K562 (cell line): ENCODE data around the gene LSR. TPM values are rescaled to one million over a fixed set of nuclear protein-coding genes. Genes with fewer than 3 reads are reported as not detected.

Experiments used
- E2F3 ChIP-seq: fragments of 250-450 bp; sonication (Bioruptor Pico); IDR thresholded peaks from 2 replicates; pipeline ENCODE4 v1.4.0; 2020; ENCODE audit warnings: mild to moderate bottlenecking
- ESRRA ChIP-seq: fragments of 450-650 bp; IDR thresholded peaks from 2 replicates; pipeline ENCODE4 v1.6.1; 2014; ENCODE audit warnings: low read depth, mild to moderate bottlenecking, moderate library complexity, borderline replicate concordance
- GATAD2A ChIP-seq: fragments of 450-650 bp; IDR thresholded peaks from 2 replicates; pipeline ENCODE4 v1.6.1; 2017
- MEIS2 ChIP-seq: fragments of 450-650 bp; IDR thresholded peaks from 2 replicates; pipeline ENCODE4 v1.6.1; 2014; ENCODE audit warnings: mild to moderate bottlenecking; ENCODE audit not compliant: partially characterized antibody
- MLLT1 ChIP-seq, 2 experiments: fragments of 450-650 bp; IDR thresholded peaks; 2 replicates each; pipeline ENCODE4 v1.6.1; 2016
- PHB ChIP-seq: fragments of 250-450 bp; sonication (Bioruptor Pico); IDR thresholded peaks from 2 replicates; pipeline ENCODE4 v1.5.0; 2021
- PTTG1 ChIP-seq: fragments of 450-650 bp; IDR thresholded peaks from 2 replicates; pipeline ENCODE4 v1.6.1; 2016; ENCODE audit warnings: low read depth, mild to moderate bottlenecking, missing genetic modification characterization, missing compliant biosample characterization
- RAD51 ChIP-seq: fragments of 450-650 bp; IDR thresholded peaks from 2 replicates; pipeline ENCODE4 v1.7.1; 2016; ENCODE audit warnings: low read depth, mild to moderate bottlenecking, borderline replicate concordance
- RNF2 ChIP-seq: sonication (generic); IDR thresholded peaks from 2 replicates; pipeline ENCODE4 v1.6.1; 2016
- SFPQ ChIP-seq: fragments of 200-400 bp; formaldehyde crosslinking; IDR thresholded peaks from 2 replicates; pipeline ENCODE4 v1.6.1; 2017; ENCODE audit warnings: mild to moderate bottlenecking, low read depth, low read length, moderate library complexity
- SRSF7 ChIP-seq: fragments of 200-400 bp; formaldehyde crosslinking; optimal IDR thresholded peaks from 2 replicates; pipeline ENCODE3; 2017; ENCODE audit warnings: mild to moderate bottlenecking, low read depth, low read length
- TBP ChIP-seq: optimal IDR thresholded peaks from 2 replicates; pipeline ENCODE3; 2011; ENCODE audit warnings: low read depth, low read length, improper control_type of control experiment
- THAP12 ChIP-seq: fragments of 250-450 bp; sonication (Bioruptor Pico); IDR thresholded peaks from 2 replicates; pipeline ENCODE4 v1.9.0; 2021; ENCODE audit warnings: mild to moderate bottlenecking, inconsistent platforms
- ZFX ChIP-seq: sonication (generic); formaldehyde crosslinking; IDR thresholded peaks from 2 replicates; pipeline ENCODE4 v1.8.0; 2022; ENCODE audit warnings: mild to moderate bottlenecking, missing genetic modification reagents, moderate library complexity
- ZNF3 ChIP-seq: fragments of 250-450 bp; sonication (Bioruptor Pico); IDR thresholded peaks from 2 replicates; pipeline ENCODE4 v1.5.0; 2021; ENCODE audit warnings: mild to moderate bottlenecking, moderate library complexity
- ZNF436 ChIP-seq: fragments of 250-450, 450-650 bp; sonication (Bioruptor Pico); formaldehyde crosslinking; IDR thresholded peaks from 2 replicates; pipeline ENCODE4 v1.7.0; 2020; ENCODE audit warnings: mild to moderate bottlenecking
- ZNF655 ChIP-seq: fragments of 250-450 bp; sonication (Bioruptor Pico); IDR thresholded peaks from 2 replicates; pipeline ENCODE4 v1.5.0; 2021
- ZNF717 ChIP-seq: fragments of 250-450 bp; sonication (Bioruptor Pico); IDR thresholded peaks from 2 replicates; pipeline ENCODE4 v1.5.0; 2021
- ZNF79 ChIP-seq: fragments of 250-450 bp; sonication (Bioruptor Pico); IDR thresholded peaks from 2 replicates; pipeline ENCODE4 v1.4.0; 2020; ENCODE audit warnings: low read depth, mild to moderate bottlenecking, moderate library complexity
- polyA plus RNA-seq, 8 experiments: library from polyadenylated mRNA; depleted of rRNA in 4 of 8; stranded (reverse) in 5 of 8; unstranded in 3 of 8; fragments of >200 nt; fragmentation: Nextera tagmentation in 2 of 8; fragmentation: Illumina TruSeq in 1 of 8; extraction: Ambion mirVana in 2 of 8; extraction: Trizol in 1 of 8; gene quantifications; 2 replicates each; pipeline versions ENCODE4 v1.2.1 to v1.2.3, GENCODE V29; 2011 to 2014; ENCODE audit warnings: inconsistent platforms in 1 of 8, missing spikeins in 1 of 8
- total RNA-seq, 7 experiments: library from RNA; depleted of rRNA in 6 of 7; stranded (reverse); fragments of >200 nt in 6 of 7; fragmentation: Illumina TruSeq in 2 of 7; extraction: Trizol in 2 of 7; gene quantifications; 2 replicates each; pipeline versions ENCODE4 v1.2.1 to v1.2.3, GENCODE V29; 2011 to 2021; ENCODE audit warnings: low replicate concordance in 1 of 7
- TF ChIP-seq, protein P1 (sequence below): fragments of 250-450 bp; sonication (Bioruptor Pico); IDR thresholded peaks from 2 replicates; pipeline ENCODE4 v1.9.0; 2021; ENCODE audit warnings: mild to moderate bottlenecking
- TF ChIP-seq, protein P2 (sequence below): sonication (generic); formaldehyde crosslinking; IDR thresholded peaks from 2 replicates; pipeline ENCODE4 v1.8.1; 2023; ENCODE audit warnings: mild to moderate bottlenecking, missing genetic modification reagents, moderate library complexity

Gene LSR
- total and polyA plus RNA-seq, 9 of the 15 experiments (the other 6 are each of a cell fraction or from before 2014, with no cell fraction given), result 0.44 to 87.9 (median 28.0) TPM

- TF ChIP-seq GATAD2A (no peak), ZFX (CRISPR knock-in tag) (no peak), E2F3 (no peak), ZNF655 (CRISPR knock-in tag) (no peak), RAD51 (no peak), ZNF3 (no peak), SRSF7 (no peak), RNF2 (no peak), MLLT1 (IDR thresholded peaks at IDR 0.05) (no peak), THAP12 (CRISPR knock-in tag) (no peak), MEIS2 (peak; percentile 8), ZNF436 (CRISPR knock-in tag) (no peak), ESRRA (no peak), PHB (no peak), SFPQ (no peak), ZNF717 (CRISPR knock-in tag) (no peak), ZNF79 (no peak), TBP (no peak), PTTG1 (no peak)
- TF ChIP-seq, protein P1, sequence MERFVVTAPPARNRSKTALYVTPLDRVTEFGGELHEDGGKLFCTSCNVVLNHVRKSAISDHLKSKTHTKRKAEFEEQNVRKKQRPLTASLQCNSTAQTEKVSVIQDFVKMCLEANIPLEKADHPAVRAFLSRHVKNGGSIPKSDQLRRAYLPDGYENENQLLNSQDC (CRISPR knock-in tag), result no peak
- TF ChIP-seq, protein P2, sequence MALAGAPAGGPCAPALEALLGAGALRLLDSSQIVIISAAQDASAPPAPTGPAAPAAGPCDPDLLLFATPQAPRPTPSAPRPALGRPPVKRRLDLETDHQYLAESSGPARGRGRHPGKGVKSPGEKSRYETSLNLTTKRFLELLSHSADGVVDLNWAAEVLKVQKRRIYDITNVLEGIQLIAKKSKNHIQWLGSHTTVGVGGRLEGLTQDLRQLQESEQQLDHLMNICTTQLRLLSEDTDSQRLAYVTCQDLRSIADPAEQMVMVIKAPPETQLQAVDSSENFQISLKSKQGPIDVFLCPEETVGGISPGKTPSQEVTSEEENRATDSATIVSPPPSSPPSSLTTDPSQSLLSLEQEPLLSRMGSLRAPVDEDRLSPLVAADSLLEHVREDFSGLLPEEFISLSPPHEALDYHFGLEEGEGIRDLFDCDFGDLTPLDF, result no peak
These were observed 25.6 kb upstream of the LSR start (continued) for GRCh38 chr19:35223084-35223790.
